MM.1S (cell line): ENCODE results near the gene MLNR.

Experiments used
- EZH2 ChIP-seq: fragments of 300-600 bp; sonication (generic); optimal IDR thresholded peaks from 2 replicates; pipeline ENCODE3; 2017; ENCODE audit warnings: low read depth, mild to moderate bottlenecking, antibody characterized with exemption, low read length, mixed read lengths
- TF ChIP-seq, protein P1 (sequence below): fragments of 300-600 bp; sonication (generic); IDR thresholded peaks from 2 replicates; pipeline ENCODE4 v1.5.1; 2016; ENCODE audit warnings: antibody characterized with exemption, low read length, mixed read lengths

DNA sequence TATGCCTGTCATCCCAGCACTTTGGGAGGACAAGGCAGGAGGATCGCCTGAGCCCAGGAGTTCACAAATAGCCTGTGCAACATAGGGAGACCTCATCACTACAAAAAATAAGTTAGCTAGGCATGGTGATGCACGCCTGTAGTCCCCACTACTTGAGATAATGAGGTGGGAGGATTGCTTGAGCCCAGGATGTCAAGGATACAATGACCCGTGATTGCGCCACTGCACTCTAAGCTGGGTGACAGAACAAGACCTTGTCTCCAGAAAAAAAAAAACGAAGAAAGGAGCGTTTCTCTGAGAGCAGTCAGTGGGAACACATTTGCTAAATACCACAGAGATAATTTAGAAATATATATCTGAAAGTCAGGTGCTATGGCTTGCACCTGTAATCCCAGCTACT, 39.4 kb downstream of the MLNR start:
- TF ChIP-seq, protein P1, sequence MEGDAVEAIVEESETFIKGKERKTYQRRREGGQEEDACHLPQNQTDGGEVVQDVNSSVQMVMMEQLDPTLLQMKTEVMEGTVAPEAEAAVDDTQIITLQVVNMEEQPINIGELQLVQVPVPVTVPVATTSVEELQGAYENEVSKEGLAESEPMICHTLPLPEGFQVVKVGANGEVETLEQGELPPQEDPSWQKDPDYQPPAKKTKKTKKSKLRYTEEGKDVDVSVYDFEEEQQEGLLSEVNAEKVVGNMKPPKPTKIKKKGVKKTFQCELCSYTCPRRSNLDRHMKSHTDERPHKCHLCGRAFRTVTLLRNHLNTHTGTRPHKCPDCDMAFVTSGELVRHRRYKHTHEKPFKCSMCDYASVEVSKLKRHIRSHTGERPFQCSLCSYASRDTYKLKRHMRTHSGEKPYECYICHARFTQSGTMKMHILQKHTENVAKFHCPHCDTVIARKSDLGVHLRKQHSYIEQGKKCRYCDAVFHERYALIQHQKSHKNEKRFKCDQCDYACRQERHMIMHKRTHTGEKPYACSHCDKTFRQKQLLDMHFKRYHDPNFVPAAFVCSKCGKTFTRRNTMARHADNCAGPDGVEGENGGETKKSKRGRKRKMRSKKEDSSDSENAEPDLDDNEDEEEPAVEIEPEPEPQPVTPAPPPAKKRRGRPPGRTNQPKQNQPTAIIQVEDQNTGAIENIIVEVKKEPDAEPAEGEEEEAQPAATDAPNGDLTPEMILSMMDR: no peak
- no peak for TF ChIP-seq EZH2
